ENCODE results near the gene TXNDC11. TPM values are rescaled to one million over a fixed set of nuclear protein-coding genes. Genes with fewer than 3 reads are reported as not detected.

The TXNDC11 gene
- total RNA-seq, 1 experiment from 2014 or later = 17.6 TPM

DNA sequence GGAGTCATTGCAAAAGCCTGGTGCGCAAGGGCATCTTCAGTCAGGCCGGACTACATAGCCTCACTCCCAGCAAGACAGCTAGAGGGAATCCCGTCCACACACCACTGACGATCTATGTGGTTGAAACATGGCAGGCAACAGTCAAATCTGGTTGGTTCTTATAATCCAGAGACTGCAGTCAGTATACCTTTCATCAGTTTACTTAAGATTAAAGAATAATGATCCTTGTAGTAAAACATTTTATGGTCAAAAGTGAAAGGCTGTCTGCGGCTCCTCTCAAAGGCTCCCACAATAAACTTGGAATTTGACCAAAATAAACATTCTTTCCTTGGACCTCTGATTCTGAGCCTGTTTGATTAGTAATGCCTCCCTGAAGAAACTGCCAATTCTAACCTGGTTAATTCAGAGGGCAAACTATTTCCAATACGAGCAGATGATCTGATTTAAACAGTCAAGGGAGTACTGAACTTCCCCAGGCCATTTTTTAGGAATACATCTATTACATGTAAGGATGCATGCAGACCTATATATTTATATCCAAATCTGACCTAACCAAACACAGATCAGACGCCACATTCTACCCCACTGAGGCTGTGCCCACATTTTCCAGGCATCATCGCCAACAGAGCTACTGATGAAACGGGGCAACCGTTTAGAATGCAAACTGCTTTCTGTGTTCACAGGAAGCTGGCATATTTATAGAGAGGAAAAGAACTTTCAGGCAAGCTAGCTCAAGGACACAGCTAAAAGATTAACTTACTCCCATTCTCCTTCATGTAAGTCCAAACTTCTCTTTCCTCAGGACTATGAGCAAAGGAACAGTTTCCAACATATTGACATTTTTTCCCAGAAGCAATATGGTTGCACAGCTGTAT lies 15.3 kb upstream of the TXNDC11 start:
- ChIA-PET POLR2A (ENCODE audit: low non-redundant PET) (no interaction called here), CTCF (no interaction called here)
- TF ChIP-seq CTCF (conservative IDR thresholded peaks at IDR 0.05; ENCODE audit: low read depth, low read length) (no peak), EZH2 (IDR thresholded peaks at IDR 0.05; ENCODE audit: borderline replicate concordance, low read depth, low read length, poor library complexity, severe bottlenecking) (no peak)
- intact Hi-C loops (cut with micrococcal nuclease; ENCODE audit: unreplicated experiment) = no loop called here
- Histone ChIP-seq H3K36me3 (ENCODE audit: insufficient read depth, low read length, poor library complexity, severe bottlenecking) (peaks cover 71% of the 10 kb centered on the region), H3K4me1 (ENCODE audit: insufficient read depth, low read length, poor library complexity, severe bottlenecking) (no peaks in the 10 kb centered on the region), H3K27me3 (replicated peaks; ENCODE audit: insufficient read depth, low read depth, low read length, poor library complexity) (no peaks in the 10 kb centered on the region), H3K9me3 (ENCODE audit: low read depth, low read length, poor library complexity, severe bottlenecking) (no peaks in the 10 kb centered on the region), H3K4me3 (ENCODE audit: low read depth, low read length, poor library complexity, severe bottlenecking) (no peak overlapping the region), H3K27ac (ENCODE audit: low read depth, low read length, poor library complexity, severe bottlenecking) (no peak overlapping the region)
- DNase-seq (ENCODE audit: low spot score) = no peak
- BruUV-seq (replicated peaks) = no TSS peak

- BruUV-seq (replicated peaks) = no TSS peak
- intact Hi-C loops (cut with micrococcal nuclease; ENCODE audit: unreplicated experiment) = no loop called here
- TF ChIP-seq EZH2 (IDR thresholded peaks at IDR 0.05; ENCODE audit: borderline replicate concordance, low read depth, low read length, poor library complexity, severe bottlenecking) (no peak), CTCF (conservative IDR thresholded peaks at IDR 0.05; ENCODE audit: low read depth, low read length) (no peak)
- Histone ChIP-seq H3K4me1 (ENCODE audit: insufficient read depth, low read length, poor library complexity, severe bottlenecking) (no peaks in the 10 kb centered on the region), H3K36me3 (ENCODE audit: insufficient read depth, low read length, poor library complexity, severe bottlenecking) (peaks cover 72% of the 10 kb centered on the region), H3K27me3 (replicated peaks; ENCODE audit: insufficient read depth, low read depth, low read length, poor library complexity) (no peaks in the 10 kb centered on the region), H3K9me3 (ENCODE audit: low read depth, low read length, poor library complexity, severe bottlenecking) (no peaks in the 10 kb centered on the region), H3K4me3 (ENCODE audit: low read depth, low read length, poor library complexity, severe bottlenecking) (no peak overlapping the region), H3K27ac (ENCODE audit: low read depth, low read length, poor library complexity, severe bottlenecking) (no peak overlapping the region)
- ChIA-PET CTCF (no interaction called here), POLR2A (ENCODE audit: low non-redundant PET) (no interaction called here)
- no peak for DNase-seq (ENCODE audit: low spot score)
Measured at GRCh38 chr16:11756248-11756647, 13.6 kb upstream of the TXNDC11 start.

DNA sequence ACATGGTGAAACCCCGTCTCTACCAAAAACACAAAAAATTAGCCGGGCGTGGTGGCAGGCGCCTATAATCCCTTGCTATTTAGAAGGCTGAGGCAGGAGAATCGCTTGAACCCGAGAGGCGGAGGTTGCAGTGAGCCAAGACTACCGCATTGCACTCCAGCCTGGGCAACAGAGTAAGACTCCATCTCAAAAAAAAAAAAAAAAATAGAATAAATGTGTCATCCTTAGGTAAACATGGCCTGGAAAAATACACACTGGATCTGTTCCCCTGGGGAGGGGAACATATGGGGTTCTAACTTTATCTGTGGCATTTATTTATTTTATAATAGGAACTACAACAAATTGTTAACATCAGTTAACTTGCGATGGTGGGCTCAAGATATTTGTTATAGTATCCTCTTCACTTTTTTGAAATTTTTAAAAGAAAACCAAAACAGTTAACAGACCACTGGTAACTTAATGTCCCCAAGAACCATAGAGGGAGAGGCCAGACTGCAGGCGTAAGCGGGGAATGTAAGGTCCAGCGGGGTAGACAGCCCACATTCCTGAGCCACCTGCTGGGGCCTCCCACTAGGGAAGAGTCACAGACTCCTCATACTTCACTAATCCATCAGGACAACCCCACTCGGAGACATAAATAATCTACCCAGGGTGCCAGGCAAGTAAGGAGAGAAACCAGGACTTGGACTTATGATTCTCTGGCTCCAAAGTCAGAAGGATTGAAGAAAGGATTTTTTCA lies 12.5 kb upstream of the TXNDC11 start:
- CTCF ChIA-PET = no interaction called here
- TF ChIP-seq EZH2 (IDR thresholded peaks at IDR 0.05; ENCODE audit: borderline replicate concordance, low read depth, low read length, poor library complexity, severe bottlenecking) (no peak), CTCF (conservative IDR thresholded peaks at IDR 0.05; ENCODE audit: low read depth, low read length) (no peak)
- Histone ChIP-seq H3K36me3 (ENCODE audit: insufficient read depth, low read length, poor library complexity, severe bottlenecking) (peaks cover 71% of the 10 kb centered on the region), H3K27ac (ENCODE audit: low read depth, low read length, poor library complexity, severe bottlenecking) (no peak overlapping the region), H3K4me1 (ENCODE audit: insufficient read depth, low read length, poor library complexity, severe bottlenecking) (no peaks in the 10 kb centered on the region), H3K9me3 (ENCODE audit: low read depth, low read length, poor library complexity, severe bottlenecking) (no peaks in the 10 kb centered on the region), H3K27me3 (replicated peaks; ENCODE audit: insufficient read depth, low read depth, low read length, poor library complexity) (no peaks in the 10 kb centered on the region), H3K4me3 (ENCODE audit: low read depth, low read length, poor library complexity, severe bottlenecking) (no peak overlapping the region)
- no peak for DNase-seq (ENCODE audit: low spot score)
- POLR2A ChIA-PET (ENCODE audit: low non-redundant PET) = no interaction called here
- BruUV-seq (replicated peaks) = no TSS peak
- intact Hi-C loops (cut with micrococcal nuclease; ENCODE audit: unreplicated experiment) = no loop called here
